ENCODE measurements around the gene SH3RF1. TPM values are rescaled to one million over a fixed set of nuclear protein-coding genes. Genes with fewer than 3 reads are reported as not detected.

SH3RF1 gene
- total RNA-seq, 6 experiments from 2014 or later: 54.5 to 67.1 (median 57.1) TPM

DNA sequence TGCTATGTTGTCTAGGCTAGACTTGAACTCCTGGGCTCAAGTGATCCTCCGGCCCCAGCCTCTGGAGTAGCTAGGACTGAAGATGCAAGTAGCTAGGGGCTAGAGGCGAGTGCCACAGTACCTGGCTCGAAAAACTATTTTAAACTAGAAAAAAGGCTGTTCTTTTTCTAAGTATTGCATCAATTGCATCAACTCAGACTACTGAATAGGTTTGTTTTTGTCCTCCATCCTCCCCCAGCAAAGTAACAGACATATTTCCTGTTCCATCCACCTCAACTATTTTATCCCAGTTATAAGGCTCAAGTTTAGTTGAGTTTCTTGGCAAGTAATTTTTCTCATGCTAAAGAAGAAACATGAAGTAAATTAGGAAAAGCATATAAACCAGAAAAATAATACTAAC lies 4.1 kb downstream of the SH3RF1 start:
- H3K27me3 Mint-ChIP-seq (ENCODE audit: insufficient read depth): peaks cover 6% of the 10 kb centered on the region; the same call in 1 of the 2 replicates
- peaks cover 49% of the 10 kb centered on the region for H3K36me3 Mint-ChIP-seq (ENCODE audit: low read depth)
- H3K4me3 Mint-ChIP-seq: peak overlapping the region; percentile 90
- H3K4me1 Mint-ChIP-seq (ENCODE audit: low read depth): peaks cover 48% of the 10 kb centered on the region
- TF ChIP-seq, protein P1, sequence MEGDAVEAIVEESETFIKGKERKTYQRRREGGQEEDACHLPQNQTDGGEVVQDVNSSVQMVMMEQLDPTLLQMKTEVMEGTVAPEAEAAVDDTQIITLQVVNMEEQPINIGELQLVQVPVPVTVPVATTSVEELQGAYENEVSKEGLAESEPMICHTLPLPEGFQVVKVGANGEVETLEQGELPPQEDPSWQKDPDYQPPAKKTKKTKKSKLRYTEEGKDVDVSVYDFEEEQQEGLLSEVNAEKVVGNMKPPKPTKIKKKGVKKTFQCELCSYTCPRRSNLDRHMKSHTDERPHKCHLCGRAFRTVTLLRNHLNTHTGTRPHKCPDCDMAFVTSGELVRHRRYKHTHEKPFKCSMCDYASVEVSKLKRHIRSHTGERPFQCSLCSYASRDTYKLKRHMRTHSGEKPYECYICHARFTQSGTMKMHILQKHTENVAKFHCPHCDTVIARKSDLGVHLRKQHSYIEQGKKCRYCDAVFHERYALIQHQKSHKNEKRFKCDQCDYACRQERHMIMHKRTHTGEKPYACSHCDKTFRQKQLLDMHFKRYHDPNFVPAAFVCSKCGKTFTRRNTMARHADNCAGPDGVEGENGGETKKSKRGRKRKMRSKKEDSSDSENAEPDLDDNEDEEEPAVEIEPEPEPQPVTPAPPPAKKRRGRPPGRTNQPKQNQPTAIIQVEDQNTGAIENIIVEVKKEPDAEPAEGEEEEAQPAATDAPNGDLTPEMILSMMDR (IDR thresholded peaks at IDR 0.05): no peak
- H3K27ac Mint-ChIP-seq: peak overlapping the region; percentile 15; the same call in 1 of the 2 replicates
- peaks cover 3% of the 10 kb centered on the region; the same call in 1 of the 2 replicates for H3K9me3 Mint-ChIP-seq
- no peak for DNase-seq

GRCh38 chr4:169266081-169266480 lies 4.7 kb downstream of the SH3RF1 start:
- Mint-ChIP-seq H3K27ac (peak overlapping the region; percentile 49), H3K4me1 (ENCODE audit: low read depth) (peaks cover 51% of the 10 kb centered on the region), H3K36me3 (ENCODE audit: low read depth) (peaks cover 54% of the 10 kb centered on the region), H3K9me3 (peaks cover 3% of the 10 kb centered on the region; the same call in 1 of the 2 replicates), H3K4me3 (peak overlapping the region; percentile 90), H3K27me3 (ENCODE audit: insufficient read depth) (peaks cover 6% of the 10 kb centered on the region; the same call in 1 of the 2 replicates)
- no peak for DNase-seq
- TF ChIP-seq, protein P1 (IDR thresholded peaks at IDR 0.05): no peak

DNA sequence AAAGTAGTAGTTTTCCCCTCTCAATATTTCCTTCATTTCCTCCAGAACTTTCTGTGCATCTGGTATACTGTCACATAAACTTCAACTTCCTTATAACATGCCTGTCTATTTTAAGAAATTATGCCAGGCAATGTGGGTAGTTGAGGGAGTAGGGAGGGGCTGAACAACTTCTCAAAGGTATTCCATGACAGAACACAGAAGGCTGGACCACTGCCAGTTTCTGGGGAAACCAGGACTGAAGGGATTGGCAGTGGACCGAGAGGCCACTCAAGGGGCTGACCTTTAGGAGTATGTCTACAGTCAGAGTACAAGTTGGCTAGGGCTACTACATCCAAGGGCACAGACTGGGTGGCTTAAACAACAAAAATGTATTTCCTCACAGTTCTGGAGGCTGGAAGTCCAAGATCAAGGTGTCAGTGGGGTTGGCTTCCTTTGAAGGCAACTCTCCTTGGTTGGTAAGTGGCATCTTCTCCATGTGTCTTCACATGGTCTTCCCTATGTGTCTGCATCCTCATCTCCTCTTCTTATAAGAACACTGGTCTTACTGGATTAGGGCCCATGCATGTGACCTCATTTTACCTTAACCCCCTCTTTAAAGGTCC lies 6.9 kb downstream of the SH3RF1 start:
- H3K4me3 Mint-ChIP-seq: no peak overlapping the region
- no peak for DNase-seq
- H3K4me1 Mint-ChIP-seq (ENCODE audit: low read depth): peaks cover 73% of the 10 kb centered on the region
- peaks cover 3% of the 10 kb centered on the region; the same call in 1 of the 2 replicates for H3K9me3 Mint-ChIP-seq
- no peak overlapping the region for H3K27ac Mint-ChIP-seq
- TF ChIP-seq, protein P1 (IDR thresholded peaks at IDR 0.05): no peak
- H3K36me3 Mint-ChIP-seq (ENCODE audit: low read depth): peaks cover 55% of the 10 kb centered on the region
- H3K27me3 Mint-ChIP-seq (ENCODE audit: insufficient read depth): peaks cover 6% of the 10 kb centered on the region; the same call in 1 of the 2 replicates

GRCh38 chr4:169260217-169260866 lies 10.4 kb downstream of the SH3RF1 start:
- H3K4me3 Mint-ChIP-seq: no peak overlapping the region
- H3K27me3 Mint-ChIP-seq (ENCODE audit: insufficient read depth): no peaks in the 10 kb centered on the region; the same call in 1 of the 2 replicates
- peaks cover 3% of the 10 kb centered on the region; the same call in 1 of the 2 replicates for H3K9me3 Mint-ChIP-seq
- H3K36me3 Mint-ChIP-seq (ENCODE audit: low read depth): peaks cover 34% of the 10 kb centered on the region
- TF ChIP-seq, protein P1 (IDR thresholded peaks at IDR 0.05): no peak
- H3K4me1 Mint-ChIP-seq (ENCODE audit: low read depth): peaks cover 89% of the 10 kb centered on the region
- no peak overlapping the region for H3K27ac Mint-ChIP-seq
- no peak for DNase-seq

DNA sequence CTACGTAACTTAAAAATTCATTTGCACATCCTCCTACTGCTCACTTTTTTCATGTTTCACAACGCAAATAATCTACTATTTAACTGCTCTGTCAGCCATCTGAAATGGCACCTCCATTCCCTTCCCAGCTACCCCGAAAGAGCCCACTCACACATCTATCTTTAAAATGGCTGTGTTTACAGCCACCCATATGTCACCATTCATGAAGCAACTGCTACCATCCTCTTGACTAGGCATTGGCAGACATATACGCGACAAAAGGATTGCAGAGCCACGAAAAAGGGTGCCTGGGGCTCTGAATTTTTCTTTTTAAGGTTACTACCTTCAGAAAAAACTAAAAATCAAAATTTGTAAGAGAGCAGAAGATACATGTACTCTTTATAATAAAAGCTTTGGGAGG lies 11.5 kb downstream of the SH3RF1 start:
- H3K4me1 Mint-ChIP-seq (ENCODE audit: low read depth): peaks cover 89% of the 10 kb centered on the region
- H3K4me3 Mint-ChIP-seq: no peak overlapping the region
- 0 out of 2 replicates have a peak overlapping the region, but pooled peaks have one; percentile 4 for H3K27ac Mint-ChIP-seq
- DNase-seq: no peak
- no peaks in the 10 kb centered on the region; the same call in 1 of the 2 replicates for H3K27me3 Mint-ChIP-seq (ENCODE audit: insufficient read depth)
- H3K36me3 Mint-ChIP-seq (ENCODE audit: low read depth): peaks cover 23% of the 10 kb centered on the region
- TF ChIP-seq, protein P1 (IDR thresholded peaks at IDR 0.05): no peak
- no peaks in the 10 kb centered on the region for H3K9me3 Mint-ChIP-seq

All from HFFc6 (cell line).